Bronchial epithelial cell (primary cell): ENCODE data around the gene PCBD2. TPM values are rescaled to one million over a fixed set of nuclear protein-coding genes. Genes with fewer than 3 reads are reported as not detected.

Experiments
- DNase-seq: peaks from one replicate; pipeline ENCODE4 v3.0.0-alpha.2; 2010; ENCODE audit warnings: low read depth
- FAIRE-seq: peaks from 2 replicates; lab custom pipeline; 2011; peaks lifted over from hg19 to GRCh38; lab: Jason Lieb, UNC
- H3K27me3 ChIP-seq: 2 replicates; pipeline ENCODE4 v1.5.1; 2011; ENCODE audit warnings: low read length; ENCODE audit not compliant: control insufficient read depth, insufficient read depth
- H3K36me3 ChIP-seq: 2 replicates; pipeline ENCODE4 v1.5.1; 2011; ENCODE audit warnings: low read length; ENCODE audit not compliant: control insufficient read depth, insufficient read depth
- H3K4me3 ChIP-seq: 2 replicates; pipeline ENCODE4 v1.5.1; 2011; ENCODE audit warnings: mild to moderate bottlenecking, low read depth, low read length, control low read depth
- total RNA-seq: library from RNA; depleted of rRNA; stranded (reverse); fragments of >200 nt; gene quantifications from 2 replicates; pipeline ENCODE4 v1.2.1, GENCODE V29; 2014
- TF ChIP-seq, protein P1 (sequence below): IDR thresholded peaks from 2 replicates; pipeline ENCODE4 v1.5.1; 2011; ENCODE audit warnings: mild to moderate bottlenecking, moderate library complexity, low read length, control low read depth, inconsistent platforms; ENCODE audit not compliant: insufficient read depth, severe bottlenecking

Gene PCBD2
- total RNA-seq, 1 donor from 2014 or later = 6.8 TPM

DNA sequence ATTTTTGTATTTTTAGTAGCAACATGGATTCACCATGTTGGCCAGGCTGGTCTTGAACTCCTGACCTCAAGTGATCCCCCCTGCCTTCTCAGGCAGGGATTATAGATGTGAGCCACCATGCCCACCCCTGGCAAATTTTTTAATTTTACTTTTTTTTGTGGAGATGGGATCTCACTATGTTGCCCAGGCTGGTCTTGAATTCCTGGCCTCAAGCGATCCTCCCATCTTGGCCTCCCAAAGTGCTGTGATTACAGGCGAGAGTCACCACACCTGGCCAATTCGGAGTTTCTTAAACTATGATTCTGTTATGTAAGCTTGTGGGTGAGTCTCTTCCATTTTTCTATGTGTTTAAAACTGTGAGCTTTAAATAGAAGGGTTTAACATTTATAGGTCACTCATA is 27.6 kb downstream of the PCBD2 start:
- TF ChIP-seq, protein P1, sequence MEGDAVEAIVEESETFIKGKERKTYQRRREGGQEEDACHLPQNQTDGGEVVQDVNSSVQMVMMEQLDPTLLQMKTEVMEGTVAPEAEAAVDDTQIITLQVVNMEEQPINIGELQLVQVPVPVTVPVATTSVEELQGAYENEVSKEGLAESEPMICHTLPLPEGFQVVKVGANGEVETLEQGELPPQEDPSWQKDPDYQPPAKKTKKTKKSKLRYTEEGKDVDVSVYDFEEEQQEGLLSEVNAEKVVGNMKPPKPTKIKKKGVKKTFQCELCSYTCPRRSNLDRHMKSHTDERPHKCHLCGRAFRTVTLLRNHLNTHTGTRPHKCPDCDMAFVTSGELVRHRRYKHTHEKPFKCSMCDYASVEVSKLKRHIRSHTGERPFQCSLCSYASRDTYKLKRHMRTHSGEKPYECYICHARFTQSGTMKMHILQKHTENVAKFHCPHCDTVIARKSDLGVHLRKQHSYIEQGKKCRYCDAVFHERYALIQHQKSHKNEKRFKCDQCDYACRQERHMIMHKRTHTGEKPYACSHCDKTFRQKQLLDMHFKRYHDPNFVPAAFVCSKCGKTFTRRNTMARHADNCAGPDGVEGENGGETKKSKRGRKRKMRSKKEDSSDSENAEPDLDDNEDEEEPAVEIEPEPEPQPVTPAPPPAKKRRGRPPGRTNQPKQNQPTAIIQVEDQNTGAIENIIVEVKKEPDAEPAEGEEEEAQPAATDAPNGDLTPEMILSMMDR = no peak
- no peaks in the 10 kb centered on the region for H3K27me3 ChIP-seq
- FAIRE-seq (no peak), DNase-seq (no peak)
- H3K4me3 ChIP-seq = no peak overlapping the region
- H3K36me3 ChIP-seq = peaks cover 6% of the 10 kb centered on the region

DNA sequence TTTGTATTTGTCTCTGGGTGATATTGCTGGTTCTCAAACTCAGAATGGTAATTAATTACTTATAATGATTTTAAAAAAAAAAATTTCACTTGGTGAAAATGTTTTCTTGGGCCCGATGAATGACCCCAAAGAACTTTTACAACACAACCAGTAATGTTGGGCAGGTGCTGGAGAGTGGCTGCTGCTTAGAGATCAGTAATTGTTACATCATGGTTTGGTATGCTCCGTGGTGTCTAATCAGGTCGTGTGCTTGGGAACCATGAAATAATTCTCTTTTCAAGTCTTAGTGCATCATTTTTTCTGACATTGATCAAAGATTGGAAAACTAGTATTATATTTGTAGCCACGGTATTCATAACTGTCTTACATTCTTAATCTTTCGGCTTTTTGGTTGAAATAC is 29.3 kb downstream of the PCBD2 start:
- TF ChIP-seq, protein P1 = no peak
- H3K27me3 ChIP-seq = no peaks in the 10 kb centered on the region
- DNase-seq = no peak
- H3K4me3 ChIP-seq = no peak overlapping the region
- FAIRE-seq = no peak
- H3K36me3 ChIP-seq = peaks cover 6% of the 10 kb centered on the region

DNA sequence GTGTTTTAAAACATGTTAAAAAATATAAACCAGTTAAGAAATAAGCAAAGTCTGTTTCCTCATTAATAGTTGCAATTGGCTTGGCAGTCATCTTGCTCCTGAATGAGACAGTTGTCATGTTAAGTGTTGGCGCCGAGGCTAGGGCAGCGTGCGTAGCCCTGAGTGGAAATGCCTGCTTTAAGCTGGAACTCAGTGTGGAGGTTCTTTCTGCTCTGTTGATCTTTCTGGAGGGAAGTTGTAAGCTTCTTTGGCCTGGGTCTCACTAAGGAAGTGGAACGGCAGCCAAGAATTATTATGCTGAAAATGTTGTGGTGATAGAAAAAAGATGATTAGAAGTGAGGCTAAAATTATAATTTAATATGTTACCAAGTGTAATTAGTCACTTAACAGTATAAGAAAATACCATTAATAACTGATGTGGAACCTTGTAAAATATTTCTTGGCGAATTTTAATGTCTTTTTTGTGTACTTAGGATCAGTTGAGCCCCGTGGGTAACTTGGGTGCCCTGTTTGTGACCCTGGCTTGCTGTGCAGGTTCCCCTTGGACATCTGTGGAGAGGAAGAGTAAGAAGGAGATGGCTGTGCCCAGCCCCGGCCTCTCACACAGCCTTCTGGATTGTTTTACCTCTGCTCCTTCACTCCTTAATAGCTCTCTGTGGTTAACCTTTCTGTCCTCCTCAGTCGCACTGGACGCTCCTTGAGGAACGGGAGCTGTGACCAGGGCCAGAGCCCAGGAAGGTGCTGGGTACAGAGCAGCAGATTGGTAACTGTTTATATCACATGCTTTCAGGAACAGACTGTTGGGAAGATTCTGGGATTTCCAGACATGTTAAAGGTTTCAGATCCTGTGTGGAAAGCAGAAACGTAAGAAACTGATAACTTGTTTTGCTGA is 31.0 kb downstream of the PCBD2 start:
- H3K27me3 ChIP-seq = no peaks in the 10 kb centered on the region
- no peak for DNase-seq
- peaks cover 6% of the 10 kb centered on the region for H3K36me3 ChIP-seq
- H3K4me3 ChIP-seq = no peak overlapping the region
- TF ChIP-seq, protein P1 = no peak
- no peak for FAIRE-seq

DNA sequence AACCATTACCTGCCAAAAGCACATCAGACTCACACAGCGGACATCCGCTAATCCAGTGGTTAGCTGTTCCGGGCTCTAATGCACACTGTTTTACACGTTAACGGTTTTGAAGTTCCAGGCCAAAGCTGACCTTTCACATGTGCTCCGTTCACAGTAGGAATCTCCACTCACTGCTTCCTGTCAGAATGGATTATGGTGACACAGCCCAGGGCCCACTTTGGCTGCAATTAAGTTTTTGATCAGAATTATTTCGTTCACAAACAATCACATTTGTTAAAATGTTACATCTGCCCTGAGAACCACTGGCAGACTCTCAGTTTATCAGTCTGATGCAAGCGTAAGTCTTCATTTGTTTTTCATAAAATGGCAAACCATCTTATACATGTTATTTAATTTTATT is 32.6 kb downstream of the PCBD2 start:
- no peak for FAIRE-seq
- no peaks in the 10 kb centered on the region for H3K27me3 ChIP-seq
- TF ChIP-seq, protein P1 = no peak
- DNase-seq = no peak
- H3K4me3 ChIP-seq = no peak overlapping the region
- peaks cover 6% of the 10 kb centered on the region for H3K36me3 ChIP-seq

DNA sequence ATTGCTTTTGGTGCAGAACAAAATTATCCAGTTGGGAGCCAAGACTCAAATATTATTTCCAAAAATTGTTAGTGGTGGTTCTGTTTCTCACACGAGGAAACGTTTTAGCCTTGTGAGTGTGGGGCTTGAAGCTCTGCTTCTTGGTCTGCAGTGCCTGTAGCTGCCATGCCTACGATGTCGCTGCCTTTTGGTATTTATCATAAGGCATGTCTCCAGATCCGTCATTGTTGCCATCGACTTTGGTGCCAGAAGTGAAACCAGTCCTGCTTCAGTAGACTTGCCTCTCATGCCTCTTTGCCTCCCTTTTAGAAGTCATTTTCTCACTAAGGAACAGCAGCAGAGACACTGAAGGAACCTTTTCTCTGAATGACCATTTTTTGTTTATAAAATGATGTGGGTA is 33.1 kb downstream of the PCBD2 start:
- Histone ChIP-seq H3K27me3 (no peaks in the 10 kb centered on the region), H3K4me3 (no peak overlapping the region), H3K36me3 (peaks cover 6% of the 10 kb centered on the region)
- FAIRE-seq (no peak), DNase-seq (no peak)
- TF ChIP-seq, protein P1 = no peak

DNA sequence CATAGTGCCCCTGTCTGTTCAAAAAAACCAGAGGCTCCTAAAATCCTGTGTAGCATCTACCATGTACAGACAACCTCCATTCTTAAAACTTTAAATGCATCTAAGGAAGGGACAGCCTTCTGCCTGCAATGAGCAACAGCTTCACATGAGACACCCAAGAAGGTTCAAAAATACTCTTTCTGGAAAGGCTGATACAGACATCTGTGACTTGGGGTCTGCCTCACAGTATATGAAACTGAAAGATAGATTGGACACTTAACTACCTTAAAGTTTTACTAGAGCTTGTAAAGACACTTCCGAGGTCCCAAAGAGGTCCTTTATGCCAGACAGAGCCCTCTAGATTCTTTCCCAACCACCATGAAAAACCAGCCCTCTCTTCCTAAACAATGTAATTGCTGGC is 34.6 kb downstream of the PCBD2 start:
- H3K27me3 ChIP-seq = no peaks in the 10 kb centered on the region
- no peak overlapping the region for H3K4me3 ChIP-seq
- peaks cover 6% of the 10 kb centered on the region for H3K36me3 ChIP-seq
- TF ChIP-seq, protein P1 = no peak
- no peak for FAIRE-seq
- DNase-seq = no peak
